Stimulated activated CD4-positive, alpha-beta T cell treated with anti-CD3 and anti-CD28 coated beads, Interleukin-12 subunit alpha, Interleukin-12 subunit beta, amount 100 ng/mL, for 24 hours (primary cell): ENCODE data around the gene EBP.

Source experiments
- DNase-seq, 2 experiments: peaks; one replicate each; pipeline ENCODE4 v3.0.0-alpha.2; 2020; ENCODE audit warnings: low read depth in 2 of 2

The EBP gene

GRCh38 chrX:48521353-48522243 is at the start of gene EBP:
TSS of gene EBP (plus strand) at chrX:48521808. CDS start at chrX:48523772, 1,964 bp downstream.
- peak; percentile 84 to 92 for DNase-seq

- DNase-seq = no peak
Measured at GRCh38 chrX:48472225-48472624, 49.4 kb upstream of the EBP start.

GRCh38 chrX:48472851-48473703 is 48.5 kb upstream of the EBP start:
- no peak for DNase-seq

DNA sequence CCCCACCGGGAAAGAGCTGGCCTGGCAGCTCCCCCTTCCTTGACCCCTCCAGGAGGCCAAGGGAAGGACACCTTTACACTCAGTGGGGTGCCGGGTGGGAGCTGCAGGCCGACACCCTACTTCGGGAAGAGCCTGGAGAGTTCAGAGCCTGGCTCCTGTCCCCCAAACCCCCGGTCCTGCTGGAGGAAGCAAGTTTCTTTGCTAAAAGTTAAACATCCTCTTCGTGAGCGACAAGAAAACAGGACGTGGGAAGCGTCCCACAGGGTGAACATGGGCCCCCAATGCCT is 48.0 kb upstream of the EBP start:
- DNase-seq = no peak

DNA sequence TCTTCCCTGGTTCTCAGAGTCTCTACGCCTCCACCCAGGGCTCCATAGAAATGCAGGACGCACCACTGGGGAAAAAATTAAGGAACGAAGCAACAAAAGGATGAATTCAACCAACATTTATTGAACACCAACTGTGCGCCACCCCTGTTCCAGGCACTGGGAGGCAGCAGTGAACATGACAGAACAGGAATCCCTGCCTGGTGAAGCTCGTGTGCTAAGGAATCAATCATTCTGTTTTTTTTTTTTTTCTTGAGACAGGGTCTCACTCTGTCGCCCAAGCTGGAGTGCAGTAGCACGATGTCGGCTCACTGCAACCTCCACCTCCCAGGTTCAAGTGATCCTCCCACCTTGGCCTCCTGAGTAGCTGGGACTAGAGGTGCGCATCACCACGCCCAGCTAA is 47.5 kb upstream of the EBP start:
- DNase-seq = no peak

DNA sequence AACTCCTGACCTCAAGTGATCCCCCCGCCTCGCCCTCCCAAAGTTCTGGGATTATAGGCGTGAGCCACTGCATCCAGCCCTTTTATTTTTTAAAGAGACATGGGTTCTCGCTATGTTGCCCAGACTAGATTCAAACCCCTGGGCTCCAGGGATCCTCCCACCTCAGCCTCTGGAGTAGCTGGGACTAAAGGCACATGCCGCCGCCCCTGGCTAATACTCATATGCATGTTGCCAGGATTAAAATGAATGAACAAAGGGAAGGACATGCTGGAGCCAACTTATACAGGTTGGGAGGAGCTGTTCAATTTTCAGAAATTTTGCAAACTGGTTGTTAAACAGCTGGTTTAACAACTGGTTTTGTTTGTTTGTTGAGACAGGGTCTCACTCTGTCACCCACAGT is 47.0 kb upstream of the EBP start:
- no peak for DNase-seq

DNA sequence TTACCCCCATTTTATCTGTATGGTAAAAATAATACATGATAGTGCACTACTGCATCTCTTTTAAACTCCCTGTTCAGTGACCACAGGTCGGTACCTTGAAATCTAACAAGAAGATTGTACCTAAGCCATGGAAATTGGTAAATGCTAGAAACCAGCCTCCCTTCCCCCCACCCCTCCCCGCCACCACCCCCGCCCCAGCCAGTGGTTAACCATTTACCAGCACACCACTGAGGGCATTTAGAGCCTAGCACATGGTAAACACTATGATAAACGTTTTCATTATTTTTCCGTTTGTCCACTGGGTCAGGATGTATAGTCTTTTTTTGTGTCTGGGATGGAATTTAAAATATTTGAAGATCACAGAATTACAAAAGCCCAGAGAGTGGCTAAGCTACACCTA is 46.3 kb upstream of the EBP start:
- no peak for DNase-seq

GRCh38 chrX:48475774-48476577 is 45.6 kb upstream of the EBP start, which contains the start of gene FTSJ1:
TSS of gene FTSJ1 (plus strand) at chrX:48476199. CDS start at chrX:48478048, 1,849 bp downstream.
- DNase-seq = peak; percentile 70 to 75

GRCh38 chrX:48476919-48477318 is 44.7 kb upstream of the EBP start:
- DNase-seq = no peak

DNA sequence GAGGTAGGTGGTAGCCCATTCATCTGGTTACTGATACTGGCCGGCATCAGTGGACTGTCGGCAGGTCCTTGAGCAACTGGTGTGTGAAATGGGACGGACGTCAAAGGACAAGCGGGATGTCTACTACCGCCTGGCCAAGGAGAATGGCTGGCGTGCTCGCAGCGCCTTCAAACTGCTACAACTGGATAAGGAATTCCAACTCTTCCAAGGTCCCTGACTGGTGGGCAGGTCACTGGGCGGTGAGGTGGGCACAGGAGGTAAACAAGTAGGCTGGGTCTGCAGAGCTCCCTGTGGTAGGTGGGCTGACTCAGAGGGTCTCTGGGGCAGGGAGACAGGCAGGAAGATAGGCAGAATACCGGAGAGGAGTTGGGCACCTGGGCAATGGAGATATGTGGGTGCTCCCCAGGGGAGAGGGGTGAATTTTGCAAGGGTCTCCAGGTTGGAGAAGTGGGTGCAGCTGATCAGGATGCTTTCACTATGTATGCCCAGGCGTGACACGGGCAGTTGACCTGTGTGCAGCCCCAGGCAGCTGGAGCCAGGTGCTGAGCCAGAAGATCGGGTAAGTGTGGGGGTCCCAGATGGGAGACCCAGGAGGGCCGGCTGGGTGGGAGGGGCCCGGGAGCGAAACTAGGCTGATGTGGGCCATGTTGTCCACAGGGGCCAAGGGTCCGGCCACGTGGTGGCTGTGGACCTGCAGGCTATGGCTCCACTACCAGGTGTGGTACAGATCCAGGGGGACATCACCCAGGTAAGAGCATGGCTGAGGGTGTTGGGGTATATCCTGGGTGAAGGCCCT is 43.5 kb upstream of the EBP start:
- DNase-seq = no peak

DNA sequence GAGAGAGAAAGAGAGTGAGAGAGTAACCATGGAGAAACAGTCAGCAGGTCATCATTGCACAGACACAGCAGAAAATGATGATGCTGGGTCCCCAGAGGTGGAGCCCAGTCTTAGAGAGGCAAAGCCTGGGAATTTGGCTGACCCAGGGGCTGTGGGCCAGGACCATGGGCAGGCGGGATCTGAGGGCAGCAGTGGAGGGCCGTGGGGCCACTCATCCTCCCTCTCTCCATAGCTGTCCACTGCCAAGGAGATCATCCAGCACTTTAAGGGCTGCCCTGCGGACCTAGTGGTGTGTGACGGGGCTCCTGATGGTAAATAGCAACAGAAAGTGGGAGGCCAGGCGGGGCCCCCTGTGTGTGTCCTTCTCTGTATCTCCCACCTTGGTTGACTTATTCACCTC is 42.8 kb upstream of the EBP start:
- no peak for DNase-seq

DNA sequence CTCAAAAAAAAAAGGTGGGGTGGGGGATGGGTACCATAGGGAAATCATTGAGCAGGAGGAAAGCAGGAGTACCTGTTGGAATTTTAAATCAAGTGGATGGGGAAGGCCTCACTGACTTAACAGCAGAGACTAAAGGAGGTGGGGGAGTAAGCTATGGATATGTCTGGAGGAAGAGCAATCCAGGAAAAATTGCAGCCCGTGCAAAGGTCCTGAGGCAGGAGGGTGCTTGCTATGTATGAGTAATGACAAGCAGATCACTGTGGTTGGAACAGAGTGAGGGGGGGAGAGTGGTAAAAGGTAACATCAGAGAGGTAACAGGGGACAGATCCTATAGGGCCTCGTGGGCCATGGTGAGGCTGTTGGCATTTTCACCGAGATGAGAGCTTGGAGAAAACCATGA is 41.5 kb upstream of the EBP start:
- DNase-seq = no peak

- DNase-seq = no peak
Measured at GRCh38 chrX:48480583-48480982, 41.0 kb upstream of the EBP start.

DNA sequence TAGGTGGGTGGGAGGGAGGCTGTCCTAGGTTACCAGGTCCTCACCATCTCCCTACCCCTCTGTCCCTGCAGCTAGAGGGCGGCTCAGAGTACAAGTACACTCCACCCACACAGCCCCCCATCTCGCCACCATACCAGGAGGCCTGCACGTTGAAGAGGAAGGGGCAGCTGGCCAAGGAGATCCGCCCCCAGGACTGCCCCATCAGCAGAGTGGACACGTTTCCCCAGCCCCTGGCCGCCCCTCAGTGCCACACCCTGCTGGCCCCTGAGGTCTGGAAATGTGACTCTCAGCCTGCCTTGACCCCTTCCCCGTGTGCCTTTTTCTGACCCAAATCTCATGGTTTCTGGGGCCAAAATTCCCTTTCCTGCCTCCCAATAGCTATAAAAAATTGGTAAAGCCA is 39.1 kb upstream of the EBP start:
- no peak for DNase-seq

DNA sequence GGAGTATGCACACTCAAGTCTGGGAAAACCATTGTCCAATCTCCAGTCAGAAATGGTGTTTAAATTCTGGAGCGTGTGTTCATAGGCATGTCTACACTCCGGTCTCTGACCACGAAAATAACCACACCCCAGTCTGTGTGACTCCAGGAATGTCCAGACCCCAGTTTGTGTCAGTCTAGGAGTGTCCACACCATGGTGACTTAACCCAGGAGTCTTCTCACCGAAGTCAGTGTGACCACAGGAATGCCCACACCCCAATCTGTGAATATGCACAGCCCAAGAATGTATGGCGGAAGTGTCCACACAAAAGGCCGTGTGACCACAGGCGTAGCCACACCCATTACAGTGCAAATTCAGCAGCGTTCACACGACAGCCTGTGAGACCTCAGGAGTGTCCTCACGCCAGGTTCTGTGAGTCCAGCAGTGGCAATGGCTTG is 34.2 kb upstream of the EBP start:
- DNase-seq = no peak

- DNase-seq = no peak
Measured at GRCh38 chrX:48488034-48488433, 33.6 kb upstream of the EBP start.

DNA sequence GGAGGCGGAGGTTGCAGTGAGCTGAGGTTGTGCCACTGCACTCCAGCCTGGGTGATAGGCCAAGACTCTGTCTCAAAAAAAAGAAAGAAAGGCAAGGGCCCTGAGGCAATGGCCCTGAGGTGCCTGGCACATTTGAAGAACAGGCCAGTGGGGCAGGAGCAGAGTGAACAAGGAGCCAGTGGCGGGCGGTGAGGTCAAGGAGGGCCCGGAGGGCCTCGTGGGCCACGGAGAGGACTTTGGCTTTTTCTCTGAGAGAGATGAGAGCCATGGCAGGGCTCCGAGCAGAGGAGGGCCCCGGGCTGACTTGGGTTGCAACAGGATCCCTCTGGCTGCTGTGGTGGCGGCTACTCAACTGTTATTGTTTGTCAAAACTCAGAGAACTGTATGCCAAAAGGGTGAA is 32.3 kb upstream of the EBP start:
- DNase-seq = no peak

DNA sequence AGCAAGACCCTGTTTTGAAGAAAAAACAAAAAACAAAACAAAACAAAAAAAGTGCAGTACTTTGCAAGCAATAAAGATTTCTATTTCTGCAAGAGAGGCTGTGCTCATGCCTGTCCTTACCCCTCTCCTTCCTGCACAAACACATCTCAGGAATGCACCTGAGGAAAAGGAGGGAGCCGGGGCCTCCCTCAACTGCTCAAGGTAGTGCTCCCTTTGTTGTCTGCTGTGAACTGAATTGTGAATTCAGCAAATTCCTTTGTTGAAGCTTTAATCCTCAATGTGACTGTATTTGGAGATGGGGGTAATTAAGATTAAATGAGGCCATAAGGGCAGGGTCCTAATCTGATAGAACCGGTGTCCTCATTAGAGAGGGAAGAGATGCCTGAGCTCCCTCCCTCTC is 31.7 kb upstream of the EBP start:
- DNase-seq = no peak

- no peak for DNase-seq
Measured at GRCh38 chrX:48490661-48491060, 30.9 kb upstream of the EBP start.

DNA sequence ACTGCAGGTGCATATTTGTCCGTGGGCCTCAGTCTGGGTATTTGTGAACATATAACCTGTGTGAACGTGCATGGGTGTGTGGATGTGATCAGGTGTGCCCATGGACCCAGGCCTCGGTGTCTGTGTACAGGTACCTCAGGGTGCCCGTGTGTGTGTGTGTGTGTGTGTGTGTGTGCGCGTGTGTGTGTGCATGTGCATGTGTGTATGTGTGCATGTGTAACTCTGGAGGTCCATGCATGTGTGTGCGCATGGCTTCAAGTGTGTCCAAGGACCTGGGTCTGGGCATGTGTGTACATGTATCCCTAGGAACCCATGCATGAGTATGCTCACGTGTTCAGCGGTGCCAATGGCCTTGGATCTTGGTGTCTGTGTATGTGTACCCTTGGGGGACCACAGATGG is 29.8 kb upstream of the EBP start:
- DNase-seq = no peak

DNA sequence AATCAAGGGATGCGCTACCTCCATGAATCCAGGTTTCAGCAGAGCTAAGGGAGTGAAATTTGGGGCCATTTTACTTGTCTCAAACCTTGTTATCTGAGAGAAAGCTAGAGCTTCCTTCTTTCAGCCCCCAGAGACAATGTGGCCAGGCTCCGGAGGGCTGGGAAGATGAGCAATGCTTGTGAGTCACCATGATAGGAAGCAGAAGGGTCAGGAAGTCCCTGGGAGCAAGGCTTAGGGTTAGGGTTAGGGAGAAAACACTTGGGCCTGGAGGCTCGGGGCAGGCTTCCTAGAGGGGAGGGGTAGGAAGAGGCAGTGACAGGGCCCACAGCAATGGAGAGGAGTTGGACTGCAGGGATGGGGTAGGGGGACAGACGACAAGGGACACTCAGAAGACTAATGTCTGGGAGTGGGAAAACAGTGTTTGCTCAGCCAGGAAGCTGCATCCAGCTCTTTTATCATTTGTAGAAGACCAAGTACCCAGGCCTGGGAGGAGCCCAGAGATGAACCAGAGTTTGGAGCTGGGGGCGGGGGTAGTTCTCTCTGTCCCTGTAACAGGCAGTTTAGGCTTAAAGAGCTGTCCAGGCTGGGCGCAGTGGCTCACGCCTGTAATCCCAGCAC is 29.2 kb upstream of the EBP start:
- no peak for DNase-seq
